CD4-positive, alpha-beta T cell treated with Interleukin-6 at 100 ng/mL for 8 hours (primary cell): ENCODE data around the gene DOK1.

Experiments used
- DNase-seq: peaks from one replicate; pipeline ENCODE4 v3.0.0-alpha.2; 2020; ENCODE audit warnings: mixed read lengths, low spot score

The DOK1 gene

GRCh38 chr2:74525717-74526648 lies 28.5 kb upstream of the DOK1 start, which contains the start of gene DQX1:
TSS of gene DQX1 (minus strand) at chr2:74526231. CDS start at chr2:74525729, 502 bp downstream.
- no peak for DNase-seq

GRCh38 chr2:74526649-74527230 lies 27.8 kb upstream of the DOK1 start:
- no peak for DNase-seq

GRCh38 chr2:74527741-74528140 lies 26.8 kb upstream of the DOK1 start:
- DNase-seq = no peak

GRCh38 chr2:74528600-74529356 lies 25.7 kb upstream of the DOK1 start:
- no peak for DNase-seq

- peak; percentile 86 for DNase-seq
Observed at GRCh38 chr2:74529357-74530238, 24.9 kb upstream of the DOK1 start, which contains the start of the genes AUP1 and HTRA2. TSS of gene AUP1 (minus strand) at chr2:74529706. CDS start at chr2:74529629, 77 bp downstream. TSS of gene HTRA2 (plus strand) at chr2:74529933. CDS start at chr2:74530007, 74 bp downstream.

- DNase-seq = peak; percentile 28
Observed at GRCh38 chr2:74530239-74531187, 24.0 kb upstream of the DOK1 start.

- DNase-seq = no peak
Observed at GRCh38 chr2:74531666-74532065, 22.9 kb upstream of the DOK1 start.

- peak; percentile 32 for DNase-seq
Observed at GRCh38 chr2:74532222-74532621, 22.3 kb upstream of the DOK1 start.

GRCh38 chr2:74533464-74533863 lies 21.1 kb upstream of the DOK1 start:
- DNase-seq = no peak

GRCh38 chr2:74534411-74534810 lies 20.1 kb upstream of the DOK1 start:
- no peak for DNase-seq

GRCh38 chr2:74535440-74535965 lies 19.0 kb upstream of the DOK1 start:
- DNase-seq = no peak

- DNase-seq = no peak
Observed at GRCh38 chr2:74536166-74536950, 18.2 kb upstream of the DOK1 start.

GRCh38 chr2:74537140-74537539 lies 17.4 kb upstream of the DOK1 start:
- no peak for DNase-seq

- DNase-seq = no peak
Observed at GRCh38 chr2:74538881-74539339, 15.6 kb upstream of the DOK1 start.

- no peak for DNase-seq
Observed at GRCh38 chr2:74540291-74540690, 14.2 kb upstream of the DOK1 start.

GRCh38 chr2:74542978-74543377 lies 11.5 kb upstream of the DOK1 start:
- no peak for DNase-seq

GRCh38 chr2:74544634-74545033 lies 9.9 kb upstream of the DOK1 start:
- DNase-seq = no peak

GRCh38 chr2:74546004-74546403 lies 8.5 kb upstream of the DOK1 start:
- DNase-seq = no peak

- no peak for DNase-seq
Observed at GRCh38 chr2:74548285-74548899, 6.1 kb upstream of the DOK1 start.
